Smooth muscle cell (in vitro differentiated cells): Measurements from ENCODE around the gene TIPARP. TPM values are rescaled to one million over a fixed set of nuclear protein-coding genes. Genes with fewer than 3 reads are reported as not detected.
"Not testable (repeated sequence)": the region's sequence is repeated elsewhere in the genome, so short reads cannot be mapped to it uniquely, and the experiment has no call there.

Experiments
- DNase-seq: peaks from one replicate; lab custom pipeline; 2025; ENCODE audit not compliant: unreplicated experiment; lab: John Stamatoyannopoulos, UW
- H2AFZ ChIP-seq: fragments of 200-600 bp; sonication (generic); 2 replicates; pipeline ENCODE4 v1.6.0; 2016; ENCODE audit warnings: antibody characterized with exemption, low read depth, mild to moderate bottlenecking
- H3F3A ChIP-seq: fragments of 200-600 bp; sonication (generic); 2 replicates; pipeline ENCODE4 v1.6.0; 2017; ENCODE audit warnings: antibody characterized with exemption, low read depth
- H3K27ac ChIP-seq: fragments of 200-600 bp; sonication (generic); 2 replicates; pipeline ENCODE4 v1.5.1; 2016; ENCODE audit warnings: low read depth, mild to moderate bottlenecking
- H3K27me3 ChIP-seq: fragments of 200-600 bp; sonication (generic); 2 replicates; pipeline ENCODE4 v1.6.1; 2016; ENCODE audit warnings: low read depth, mild to moderate bottlenecking
- H3K36me3 ChIP-seq: fragments of 200-600 bp; sonication (generic); 2 replicates; pipeline ENCODE4 v1.5.1; 2016; ENCODE audit warnings: low read depth
- H3K4me1 ChIP-seq: fragments of 200-600 bp; sonication (generic); 2 replicates; pipeline ENCODE4 v1.5.1; 2016; ENCODE audit warnings: low read depth
- H3K4me2 ChIP-seq: fragments of 200-600 bp; sonication (generic); 2 replicates; pipeline ENCODE4 v1.6.0; 2016; ENCODE audit warnings: mild to moderate bottlenecking
- H3K4me3 ChIP-seq: fragments of 200-600 bp; sonication (generic); 2 replicates; pipeline ENCODE4 v1.5.1; 2016; ENCODE audit warnings: mild to moderate bottlenecking
- H3K79me2 ChIP-seq: fragments of 200-600 bp; sonication (generic); 2 replicates; pipeline ENCODE4 v1.6.0; 2016; ENCODE audit warnings: low read depth, mild to moderate bottlenecking
- H3K9ac ChIP-seq: fragments of 200-600 bp; sonication (generic); 2 replicates; pipeline ENCODE4 v1.6.0; 2016; ENCODE audit warnings: low read depth
- H3K9me3 ChIP-seq: fragments of 200-600 bp; sonication (generic); replicated peaks from 2 replicates; pipeline ENCODE4 v1.5.1; 2016; ENCODE audit warnings: low read depth
- H4K20me1 ChIP-seq: fragments of 200-600 bp; sonication (generic); 2 replicates; pipeline ENCODE4 v1.6.0; 2016; ENCODE audit warnings: low read depth
- WGBS: methylation state at CpG from one replicate; pipeline ENCODE4 v1.1.7; 2016; ENCODE audit warnings: low lambda C conversion rate; 5-methylcytosine and 5-hydroxymethylcytosine counted together
- polyA plus RNA-seq: library from polyadenylated mRNA; unstranded; fragments of >200 nt; fragmentation: Nextera tagmentation; extraction: Ambion mirVana; gene quantifications from 2 replicates; pipeline ENCODE4 v1.2.1, GENCODE V29; 2016
- total RNA-seq: library from RNA; depleted of rRNA; stranded (reverse); fragments of >200 nt; gene quantifications from 2 replicates; pipeline ENCODE4 v1.2.3, GENCODE V29; 2014
- TF ChIP-seq, protein P1 (sequence below): fragments of 200-600 bp; sonication (generic); IDR thresholded peaks from 2 replicates; pipeline ENCODE4 v1.5.1; 2017; ENCODE audit warnings: borderline replicate concordance, mild to moderate bottlenecking, antibody characterized with exemption; ENCODE audit not compliant: insufficient read depth, poor library complexity, severe bottlenecking

The TIPARP gene
- total and polyA plus RNA-seq, 2 experiments from 2014 or later, result 12.5 to 65.2 TPM

GRCh38 chr3:156735471-156735870 is 61.1 kb downstream of the TIPARP start:
- H4K20me1 ChIP-seq, result no peaks in the 10 kb centered on the region
- H3K79me2 ChIP-seq, result no peaks in the 10 kb centered on the region
- H3K4me3 ChIP-seq, result no peak overlapping the region
- no peaks in the 10 kb centered on the region for H3K36me3 ChIP-seq
- WGBS, result 72% methylated on average over 4 of the region's 4 CpGs
- no peak overlapping the region for H3K27ac ChIP-seq
- no peak overlapping the region for H3K4me2 ChIP-seq
- no peaks in the 10 kb centered on the region for H3F3A ChIP-seq
- H3K27me3 ChIP-seq, result no peaks in the 10 kb centered on the region
- no peak overlapping the region for H3K9ac ChIP-seq
- H3K9me3 ChIP-seq, result no peaks in the 10 kb centered on the region
- no peak overlapping the region for H2AFZ ChIP-seq
- no peak for DNase-seq
- peaks cover 4% of the 10 kb centered on the region for H3K4me1 ChIP-seq
- TF ChIP-seq, protein P1, sequence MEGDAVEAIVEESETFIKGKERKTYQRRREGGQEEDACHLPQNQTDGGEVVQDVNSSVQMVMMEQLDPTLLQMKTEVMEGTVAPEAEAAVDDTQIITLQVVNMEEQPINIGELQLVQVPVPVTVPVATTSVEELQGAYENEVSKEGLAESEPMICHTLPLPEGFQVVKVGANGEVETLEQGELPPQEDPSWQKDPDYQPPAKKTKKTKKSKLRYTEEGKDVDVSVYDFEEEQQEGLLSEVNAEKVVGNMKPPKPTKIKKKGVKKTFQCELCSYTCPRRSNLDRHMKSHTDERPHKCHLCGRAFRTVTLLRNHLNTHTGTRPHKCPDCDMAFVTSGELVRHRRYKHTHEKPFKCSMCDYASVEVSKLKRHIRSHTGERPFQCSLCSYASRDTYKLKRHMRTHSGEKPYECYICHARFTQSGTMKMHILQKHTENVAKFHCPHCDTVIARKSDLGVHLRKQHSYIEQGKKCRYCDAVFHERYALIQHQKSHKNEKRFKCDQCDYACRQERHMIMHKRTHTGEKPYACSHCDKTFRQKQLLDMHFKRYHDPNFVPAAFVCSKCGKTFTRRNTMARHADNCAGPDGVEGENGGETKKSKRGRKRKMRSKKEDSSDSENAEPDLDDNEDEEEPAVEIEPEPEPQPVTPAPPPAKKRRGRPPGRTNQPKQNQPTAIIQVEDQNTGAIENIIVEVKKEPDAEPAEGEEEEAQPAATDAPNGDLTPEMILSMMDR, result no peak

- H3K36me3 ChIP-seq, H3K4me2 ChIP-seq, H3K4me3 ChIP-seq, H3F3A ChIP-seq, H4K20me1 ChIP-seq, H3K79me2 ChIP-seq, DNase-seq, H3K9me3 ChIP-seq, H3K27me3 ChIP-seq, H2AFZ ChIP-seq, H3K9ac ChIP-seq, H3K4me1 ChIP-seq, H3K27ac ChIP-seq: not testable (repeated sequence)
- WGBS, result 93% methylated on average over 3 of the region's 3 CpGs
These were observed 62.7 kb downstream of the TIPARP start for GRCh38 chr3:156737049-156737448.

DNA sequence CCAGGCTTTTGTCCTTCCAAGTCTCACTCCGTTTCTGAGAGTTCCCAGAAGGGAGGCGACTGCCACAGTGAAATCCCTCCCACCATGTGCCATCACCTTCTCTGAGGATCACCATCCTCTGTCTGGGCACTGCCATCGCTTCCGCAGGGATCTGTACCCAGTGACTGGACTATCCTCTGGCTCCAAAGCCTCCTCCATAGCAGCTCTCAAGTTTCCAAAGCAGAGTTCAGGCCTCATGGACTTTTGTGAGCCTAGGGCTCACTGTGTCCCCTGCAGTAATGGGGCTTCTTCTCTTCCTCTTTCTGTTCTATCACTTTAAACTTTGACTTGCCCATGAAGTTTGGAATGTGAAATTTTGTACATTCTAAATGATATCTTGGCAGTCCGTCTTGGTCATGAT is 63.9 kb downstream of the TIPARP start:
- Histone ChIP-seq H4K20me1 (no peaks in the 10 kb centered on the region), H3K4me3 (no peak overlapping the region), H3K9ac (no peak overlapping the region), H3K4me2 (no peak overlapping the region), H3K36me3 (no peaks in the 10 kb centered on the region), H2AFZ (no peak overlapping the region), H3K27me3 (no peaks in the 10 kb centered on the region), H3F3A (no peaks in the 10 kb centered on the region), H3K4me1 (no peaks in the 10 kb centered on the region), H3K79me2 (no peaks in the 10 kb centered on the region), H3K27ac (no peak overlapping the region), H3K9me3 (no peaks in the 10 kb centered on the region)
- 89% methylated on average over 5 of the region's 5 CpGs for WGBS
- DNase-seq, result no peak
- TF ChIP-seq, protein P1, result no peak

- Histone ChIP-seq H3K4me2 (no peak overlapping the region), H4K20me1 (no peaks in the 10 kb centered on the region), H2AFZ (no peak overlapping the region), H3K4me1 (no peaks in the 10 kb centered on the region), H3K27me3 (no peaks in the 10 kb centered on the region), H3F3A (no peaks in the 10 kb centered on the region), H3K79me2 (no peaks in the 10 kb centered on the region), H3K4me3 (no peak overlapping the region), H3K9ac (no peak overlapping the region), H3K36me3 (no peaks in the 10 kb centered on the region), H3K9me3 (no peaks in the 10 kb centered on the region), H3K27ac (no peak overlapping the region)
- TF ChIP-seq, protein P1, result no peak
- DNase-seq, result no peak
- WGBS, result 94% methylated on average over 2 of the region's 2 CpGs
These were observed 65.6 kb downstream of the TIPARP start for GRCh38 chr3:156739976-156740375.

DNA sequence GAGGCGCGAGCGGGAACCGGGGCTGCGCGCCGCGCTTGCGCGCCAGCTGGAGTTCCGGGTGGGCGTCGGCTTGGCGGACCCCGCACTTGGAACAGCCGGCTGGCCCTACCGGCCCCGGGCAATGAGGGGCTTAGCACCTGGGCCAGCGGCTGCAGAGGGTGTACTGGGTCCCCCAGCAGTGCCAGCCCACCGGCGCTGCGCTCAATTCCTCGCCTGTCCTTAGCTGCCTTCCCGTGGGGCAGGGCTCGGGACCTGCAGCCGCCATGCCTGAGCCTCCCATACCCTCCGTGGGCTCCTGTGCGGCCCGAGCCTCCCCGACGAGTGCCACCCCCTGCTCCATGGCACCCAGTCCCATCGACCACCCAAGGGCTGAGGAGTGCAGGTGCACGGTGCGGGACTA is 66.2 kb downstream of the TIPARP start:
- DNase-seq, H2AFZ ChIP-seq, H3K9me3 ChIP-seq, H3K9ac ChIP-seq, H3K36me3 ChIP-seq, H4K20me1 ChIP-seq, H3K4me1 ChIP-seq, H3K27me3 ChIP-seq, H3K79me2 ChIP-seq, H3K4me2 ChIP-seq, H3F3A ChIP-seq, H3K27ac ChIP-seq, H3K4me3 ChIP-seq: not testable (repeated sequence)
- 97% methylated on average over 31 of the region's 34 CpGs for WGBS
